Lower lobe of right lung (tissue), 2 donors: Measurements from ENCODE around the gene PPA2. TPM values are rescaled to one million over a fixed set of nuclear protein-coding genes. Genes with fewer than 3 reads are reported as not detected.

Experiments used
- ATAC-seq, 2 donors: fragments of 200-7000 bp; cut with Tn5 transposase; one replicate each; pipeline ENCODE4 v1.9.1; 2020 to 2022; ENCODE audit warnings: mild to moderate bottlenecking in 2 of 2, moderate library complexity in 2 of 2
- DNase-seq: peaks from one replicate; pipeline ENCODE4 v3.0.0-alpha.2; 2020
- H3K27ac ChIP-seq: fragments of 200-600 bp; one replicate; pipeline ENCODE4 v1.8.0; 2022
- H3K27me3 ChIP-seq: fragments of 200-600 bp; one replicate; pipeline ENCODE4 v1.8.0; 2022; ENCODE audit warnings: low read depth
- H3K36me3 ChIP-seq: fragments of 200-600 bp; one replicate; pipeline ENCODE4 v1.8.0; 2022; ENCODE audit warnings: mild to moderate bottlenecking
- H3K4me1 ChIP-seq: fragments of 200-600 bp; one replicate; pipeline ENCODE4 v1.8.0; 2022
- H3K4me3 ChIP-seq: fragments of 200-600 bp; one replicate; pipeline ENCODE4 v1.8.0; 2022; ENCODE audit warnings: mild to moderate bottlenecking
- H3K9me3 ChIP-seq: fragments of 200-600 bp; one replicate; pipeline ENCODE4 v1.8.0; 2022
- CTCF ChIP-seq: fragments of 200-600 bp; IDR thresholded peaks from one replicate; pipeline ENCODE4 v1.8.0; 2022; ENCODE audit warnings: antibody characterized with exemption, mild to moderate bottlenecking
- intact Hi-C: fragments of 100-400 bp; cut with DNase I; formaldehyde crosslinking; loops from one replicate; pipeline ENCODE4 v1.11.0; 2022
- total RNA-seq: library from RNA; stranded (reverse); fragmentation: NEBNext Ultra II Directional; extraction: Animal tissue kit (Norgen Biotek cat#: 25700); gene quantifications from one replicate; pipeline ENCODE4 v1.2.1, GENCODE V29; 2021
- donor health status: DM: no; HTN: yes; CAD: no; lungs with severe emphysema.

The PPA2 gene
- total RNA-seq, 1 donor from 2014 or later, result 62.9 TPM

- ATAC-seq, result no peak
- no peak for TF ChIP-seq CTCF
- DNase-seq, result no peak
- no peak overlapping the region for H3K4me3 ChIP-seq
- H3K9me3 ChIP-seq, result peaks cover 7% of the 10 kb centered on the region
- no peaks in the 10 kb centered on the region for H3K4me1 ChIP-seq
- intact Hi-C loops, result no loop called here
- H3K36me3 ChIP-seq, result no peaks in the 10 kb centered on the region
- H3K27ac ChIP-seq, result no peak overlapping the region
- no peaks in the 10 kb centered on the region for H3K27me3 ChIP-seq
These were observed 112.8 kb downstream of the PPA2 start for GRCh38 chr4:105361053-105361452.

DNA sequence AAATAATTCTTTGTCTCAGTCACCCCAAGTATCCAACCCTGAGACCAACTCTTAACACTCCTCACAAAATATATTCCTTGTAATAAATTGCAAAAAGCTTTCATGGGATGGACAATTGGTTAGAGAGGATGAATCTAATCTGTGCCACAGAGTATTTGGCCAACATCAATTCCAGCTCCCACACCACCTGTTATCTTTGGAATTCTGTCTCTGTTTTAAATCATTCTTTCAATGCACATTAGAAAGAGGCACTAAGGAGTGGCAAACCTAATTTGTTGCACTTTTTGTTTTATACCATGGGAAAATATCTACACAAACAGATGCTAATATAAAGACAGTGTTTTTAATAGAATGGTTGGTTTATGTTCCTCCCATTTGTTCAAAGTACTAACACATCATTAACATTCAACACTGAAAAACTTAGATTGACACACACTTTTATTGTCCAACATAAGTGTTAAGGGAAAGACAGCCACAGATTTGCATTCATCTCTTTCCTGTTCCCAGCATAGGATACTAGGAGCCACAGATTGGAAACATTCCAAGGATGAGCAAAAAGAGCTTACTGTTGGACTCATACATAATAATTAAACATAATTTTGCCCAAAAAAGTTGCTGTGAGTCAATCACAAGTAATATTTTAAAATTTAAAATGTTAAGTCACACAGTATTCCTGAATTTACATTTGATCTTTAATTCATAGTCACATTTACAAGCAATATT lies 116.4 kb downstream of the PPA2 start:
- H3K36me3 ChIP-seq, result no peaks in the 10 kb centered on the region
- no peak overlapping the region for H3K4me3 ChIP-seq
- H3K27ac ChIP-seq, result no peak overlapping the region
- H3K27me3 ChIP-seq, result no peaks in the 10 kb centered on the region
- no peaks in the 10 kb centered on the region for H3K4me1 ChIP-seq
- intact Hi-C loops, result no loop called here
- DNase-seq (no peak), ATAC-seq (no peak)
- TF ChIP-seq CTCF, result no peak
- H3K9me3 ChIP-seq, result no peaks in the 10 kb centered on the region

DNA sequence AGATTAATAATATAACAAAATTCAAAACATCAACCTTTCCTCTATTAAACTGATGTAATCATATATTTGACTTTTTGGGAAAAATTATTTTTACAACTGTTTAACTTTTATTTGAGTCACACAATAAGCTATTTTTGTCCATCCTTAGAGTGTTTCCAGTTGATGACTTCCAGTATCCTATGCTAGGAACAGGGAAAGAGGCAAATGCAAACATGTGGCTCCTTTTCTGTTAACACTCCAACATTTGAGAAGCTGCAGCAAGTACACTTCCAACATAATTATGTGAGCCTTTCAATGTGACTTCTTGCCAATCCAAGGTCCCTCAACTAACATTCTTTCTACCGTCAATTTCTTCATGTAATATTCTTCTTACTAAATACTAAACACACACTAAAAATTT lies 117.7 kb downstream of the PPA2 start:
- Histone ChIP-seq H3K4me3 (no peak overlapping the region), H3K27me3 (no peaks in the 10 kb centered on the region), H3K9me3 (no peaks in the 10 kb centered on the region), H3K4me1 (no peaks in the 10 kb centered on the region), H3K36me3 (no peaks in the 10 kb centered on the region), H3K27ac (no peak overlapping the region)
- intact Hi-C loops, result no loop called here
- ATAC-seq (no peak), DNase-seq (no peak)
- no peak for TF ChIP-seq CTCF

DNA sequence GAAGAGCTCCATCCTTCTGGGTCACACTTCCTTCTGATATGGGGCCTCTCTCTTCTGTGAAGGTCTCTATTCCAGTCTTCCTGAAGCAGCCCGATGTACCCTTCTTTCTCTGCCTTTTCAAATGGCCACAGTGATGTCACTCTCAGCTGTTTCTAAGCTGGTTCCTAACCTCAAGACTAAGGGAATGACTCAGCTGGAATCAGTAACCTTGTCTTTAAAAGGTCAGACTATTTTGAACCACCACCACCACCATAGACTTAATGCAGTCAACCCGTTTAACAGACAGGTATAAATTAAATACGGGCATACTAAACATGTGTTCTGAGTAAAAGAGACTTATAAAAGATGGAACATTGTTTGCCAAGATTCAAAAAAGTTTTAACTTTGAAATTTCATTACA lies 121.0 kb downstream of the PPA2 start:
- Histone ChIP-seq H3K36me3 (no peaks in the 10 kb centered on the region), H3K4me3 (no peak overlapping the region), H3K27me3 (no peaks in the 10 kb centered on the region), H3K9me3 (no peaks in the 10 kb centered on the region), H3K27ac (no peak overlapping the region), H3K4me1 (no peaks in the 10 kb centered on the region)
- no peak for ATAC-seq
- no peak for TF ChIP-seq CTCF
- intact Hi-C loops, result no loop called here
- no peak for DNase-seq

GRCh38 chr4:105351861-105352260 lies 122.0 kb downstream of the PPA2 start:
- H3K4me3 ChIP-seq, result no peak overlapping the region
- no peaks in the 10 kb centered on the region for H3K27me3 ChIP-seq
- intact Hi-C loops, result no loop called here
- ATAC-seq, result no peak
- no peaks in the 10 kb centered on the region for H3K36me3 ChIP-seq
- H3K4me1 ChIP-seq, result no peaks in the 10 kb centered on the region
- no peak for TF ChIP-seq CTCF
- no peaks in the 10 kb centered on the region for H3K9me3 ChIP-seq
- no peak for DNase-seq
- no peak overlapping the region for H3K27ac ChIP-seq
